H9 (cell line): Measurements from ENCODE around the gene SMC3. TPM values are rescaled to one million over a fixed set of nuclear protein-coding genes. Genes with fewer than 3 reads are reported as not detected.

Experiments
- DNase-seq: peaks from one replicate; pipeline ENCODE4 v3.0.0-alpha.2; 2017
- H2AFZ ChIP-seq: one replicate; pipeline ENCODE4 v1.6.1; 2013; ENCODE audit warnings: mild to moderate bottlenecking, low read length, control low read depth, moderate library complexity
- H2AK5ac ChIP-seq: 2 replicates; pipeline ENCODE4 v1.6.1; 2013; ENCODE audit warnings: low read length, control low read depth, mixed read lengths; ENCODE audit not compliant: insufficient read length
- H2BK120ac ChIP-seq: one replicate; pipeline ENCODE4 v1.6.1; 2013; ENCODE audit warnings: low read depth, mild to moderate bottlenecking, low read length, control low read depth, inconsistent platforms; ENCODE audit not compliant: poor library complexity, severe bottlenecking
- H2BK12ac ChIP-seq: 2 replicates; pipeline ENCODE4 v1.6.1; 2013; ENCODE audit warnings: low read length, control low read depth, mixed read lengths, low read depth; ENCODE audit not compliant: insufficient read length
- H2BK15ac ChIP-seq: 2 replicates; pipeline ENCODE4 v1.6.1; 2013; ENCODE audit warnings: low read depth, low read length, control low read depth
- H2BK20ac ChIP-seq: one replicate; pipeline ENCODE4 v1.6.1; 2013; ENCODE audit warnings: low read depth, mild to moderate bottlenecking, low read length, control low read depth, inconsistent platforms; ENCODE audit not compliant: poor library complexity, severe bottlenecking
- H2BK5ac ChIP-seq: 2 replicates; pipeline ENCODE4 v1.6.1; 2013; ENCODE audit warnings: low read length, control low read depth, mixed read lengths; ENCODE audit not compliant: insufficient read length
- H3K14ac ChIP-seq: 2 replicates; pipeline ENCODE4 v1.6.1; 2013; ENCODE audit warnings: low read length, control low read depth; ENCODE audit not compliant: insufficient read depth
- H3K18ac ChIP-seq: 2 replicates; pipeline ENCODE4 v1.6.1; 2013; ENCODE audit warnings: low read depth, mild to moderate bottlenecking, mixed read lengths, low read length, control low read depth; ENCODE audit not compliant: insufficient read length
- H3K23ac ChIP-seq: 2 replicates; pipeline ENCODE4 v1.6.1; 2013; ENCODE audit warnings: low read length, control low read depth, mixed read lengths, low read depth; ENCODE audit not compliant: insufficient read length
- H3K23me2 ChIP-seq: 2 replicates; pipeline ENCODE4 v1.6.1; 2013; ENCODE audit warnings: low read depth, mild to moderate bottlenecking, mixed read lengths, low read length, control low read depth; ENCODE audit not compliant: insufficient read length, poor library complexity, severe bottlenecking
- H3K27ac ChIP-seq: 2 replicates; pipeline ENCODE4 v1.5.1; 2013; ENCODE audit warnings: low read length, control low read depth, mixed read lengths, low read depth; ENCODE audit not compliant: insufficient read length
- H3K27me3 ChIP-seq: 2 replicates; pipeline ENCODE4 v1.6.1; 2013; ENCODE audit warnings: low read length, control low read depth, inconsistent platforms; ENCODE audit not compliant: insufficient read depth
- H3K4ac ChIP-seq: 2 replicates; pipeline ENCODE4 v1.6.1; 2013; ENCODE audit warnings: low read depth, mild to moderate bottlenecking, control low read depth, inconsistent platforms, low read length, moderate library complexity
- H3K4me1 ChIP-seq: 2 replicates; pipeline ENCODE4 v1.6.1; 2013; ENCODE audit warnings: low read length, control low read depth, inconsistent platforms; ENCODE audit not compliant: insufficient read depth
- H3K4me2 ChIP-seq: 2 replicates; pipeline ENCODE4 v1.6.1; 2013; ENCODE audit warnings: low read length, control low read depth, mixed read lengths; ENCODE audit not compliant: insufficient read length, insufficient read depth
- H3K56ac ChIP-seq: 2 replicates; pipeline ENCODE4 v1.6.1; 2013; ENCODE audit warnings: low read depth, mild to moderate bottlenecking, mixed read lengths, low read length, control low read depth; ENCODE audit not compliant: insufficient read length
- H3K79me1 ChIP-seq: 2 replicates; pipeline ENCODE4 v1.6.1; 2013; ENCODE audit warnings: low read depth, mild to moderate bottlenecking, moderate library complexity, low read length, control low read depth, inconsistent platforms; ENCODE audit not compliant: insufficient read depth, poor library complexity, severe bottlenecking
- H3K79me2 ChIP-seq: 2 replicates; pipeline ENCODE4 v1.6.1; 2013; ENCODE audit warnings: low read length, control low read depth, inconsistent platforms; ENCODE audit not compliant: insufficient read depth
- H3K9ac ChIP-seq: 2 replicates; pipeline ENCODE4 v1.6.1; 2013; ENCODE audit warnings: low read length, control low read depth, mixed read lengths; ENCODE audit not compliant: insufficient read length; ENCODE audit errors: extremely low read depth
- H3K9me3 ChIP-seq: one replicate; pipeline ENCODE4 v1.6.1; 2013; ENCODE audit warnings: low read depth, low read length, inconsistent platforms; ENCODE audit not compliant: control insufficient read depth
- H3T11ph ChIP-seq: one replicate; pipeline ENCODE4 v1.6.1; 2013; ENCODE audit warnings: mild to moderate bottlenecking, low read length, control low read depth, inconsistent platforms
- H4K20me1 ChIP-seq: one replicate; pipeline ENCODE4 v1.6.1; 2013; ENCODE audit not compliant: control insufficient read depth, insufficient read length, insufficient read depth
- H4K5ac ChIP-seq: 2 replicates; pipeline ENCODE4 v1.6.1; 2013; ENCODE audit warnings: low read depth, mild to moderate bottlenecking, mixed read lengths, low read length, control low read depth; ENCODE audit not compliant: insufficient read length
- H4K8ac ChIP-seq: replicated peaks from 2 replicates; pipeline ENCODE4 v1.6.1; 2013; ENCODE audit warnings: low read length, control low read depth, mixed read lengths, low read depth; ENCODE audit not compliant: insufficient read length
- H4K91ac ChIP-seq: 2 replicates; pipeline ENCODE4 v1.6.1; 2013; ENCODE audit warnings: low read depth, mild to moderate bottlenecking, moderate library complexity, mixed read lengths, low read length, control low read depth; ENCODE audit not compliant: insufficient read length
- H3K27ac Mint-ChIP-seq, 3 experiments: 2 replicates in 2 of 3; 3 replicates in 1 of 3; pipeline ENCODE4 v1.8.0; 2020 to 2021; ENCODE audit warnings: mixed read lengths in 3 of 3, mild to moderate bottlenecking in 1 of 3, moderate library complexity in 1 of 3
- H3K27me3 Mint-ChIP-seq: 2 replicates; pipeline ENCODE4 v1.8.0; 2021; ENCODE audit warnings: low read depth, mild to moderate bottlenecking, moderate library complexity, mixed read lengths
- H3K36me3 Mint-ChIP-seq, 3 experiments: 2 replicates in 2 of 3; 3 replicates in 1 of 3; pipeline ENCODE4 v1.8.0; 2020 to 2021; ENCODE audit warnings: low read depth in 3 of 3, mixed read lengths in 3 of 3; ENCODE audit not compliant: insufficient read depth in 1 of 3
- H3K4me1 Mint-ChIP-seq, 2 experiments: 2 replicates each; pipeline ENCODE4 v1.8.0; 2020; ENCODE audit warnings: mixed read lengths in 2 of 2
- H3K4me3 Mint-ChIP-seq, 2 experiments: 2 replicates in 1 of 2; 3 replicates in 1 of 2; pipeline ENCODE4 v1.8.0; 2020 to 2021; ENCODE audit warnings: mild to moderate bottlenecking in 2 of 2, mixed read lengths in 2 of 2, moderate library complexity in 1 of 2
- H3K9me3 Mint-ChIP-seq, 2 experiments: 2 replicates in 1 of 2; 3 replicates in 1 of 2; pipeline ENCODE4 v1.8.0; 2020; ENCODE audit warnings: mild to moderate bottlenecking in 2 of 2, mixed read lengths in 2 of 2, moderate library complexity in 1 of 2
- CTCF ChIP-seq: fragments of 200-600 bp; sonication (generic); conservative IDR thresholded peaks from 3 replicates; pipeline ENCODE4 v1.8.0; 2021; ENCODE audit warnings: antibody characterized with exemption, mild to moderate bottlenecking
- WGBS: extraction: QIAGEN DNeasy Blood & Tissue Kit; methylation state at CpG from one replicate; pipeline ENCODE4 v1.1.7; 2013; ENCODE audit warnings: missing lambda C conversion rate, low lambda C conversion rate, mixed read lengths; ENCODE audit not compliant: insufficient read length; ENCODE audit errors: extremely low coverage; 5-methylcytosine and 5-hydroxymethylcytosine counted together
- total RNA-seq: library from RNA; stranded (reverse); gene quantifications from 2 replicates; pipeline ENCODE4 v1.2.1, GENCODE V29; 2021

SMC3 gene
- total RNA-seq, 1 experiment from 2014 or later: 82.4 TPM

GRCh38 chr10:110601581-110601980, 34.1 kb downstream of the SMC3 start:
- Histone ChIP-seq H3K79me2 (no peaks in the 10 kb centered on the region), H2BK15ac (no peak overlapping the region), H4K5ac (no peak overlapping the region), H2BK120ac (no peak overlapping the region), H3K56ac (no peak overlapping the region), H4K20me1 (no peaks in the 10 kb centered on the region), H4K91ac (no peak overlapping the region), H3K14ac (no peak overlapping the region), H4K8ac (no peak overlapping the region), H3K4ac (no peak overlapping the region), H2AFZ (no peak overlapping the region), H3K4me2 (no peak overlapping the region), H2BK20ac (no peak overlapping the region), H3K27me3 (no peaks in the 10 kb centered on the region), H3K18ac (no peak overlapping the region), H2BK5ac (no peak overlapping the region), H3K79me1 (no peaks in the 10 kb centered on the region), H3K23me2 (no peaks in the 10 kb centered on the region), H2AK5ac (no peak overlapping the region), H2BK12ac (no peak overlapping the region), H3K9ac (no peak overlapping the region), H3T11ph (no peak overlapping the region), H3K23ac (no peak overlapping the region), H3K9me3 (no peaks in the 10 kb centered on the region), H3K4me1 (no peaks in the 10 kb centered on the region), H3K27ac (no peak overlapping the region)
- Mint-ChIP-seq H3K4me3 (no peak overlapping the region), H3K27ac (no peak overlapping the region), H3K27me3 (no peaks in the 10 kb centered on the region), H3K36me3 (peaks cover 23 to 81% (median 71%) of the 10 kb centered on the region in 3 experiments; a peak in 6 of 7 replicates), H3K4me1 (no peaks in the 10 kb centered on the region), H3K9me3 (no peaks in the 10 kb centered on the region)
- TF ChIP-seq CTCF: no peak
- no CpG with 5 or more reads among the region's 4 CpGs for WGBS
- DNase-seq: no peak
